ENCODE data around the gene ATXN10. TPM values are rescaled to one million over a fixed set of nuclear protein-coding genes. Genes with fewer than 3 reads are reported as not detected.
A peak's percentile ranks its signal among the peaks of the same experiment; 100 is the strongest.
"Not testable (repeated sequence)": the region's sequence is repeated elsewhere in the genome, so short reads cannot be mapped to it uniquely, and the experiment has no call there.

ATXN10 gene
- total RNA-seq, 1 experiment from 2014 or later = 210 TPM

DNA sequence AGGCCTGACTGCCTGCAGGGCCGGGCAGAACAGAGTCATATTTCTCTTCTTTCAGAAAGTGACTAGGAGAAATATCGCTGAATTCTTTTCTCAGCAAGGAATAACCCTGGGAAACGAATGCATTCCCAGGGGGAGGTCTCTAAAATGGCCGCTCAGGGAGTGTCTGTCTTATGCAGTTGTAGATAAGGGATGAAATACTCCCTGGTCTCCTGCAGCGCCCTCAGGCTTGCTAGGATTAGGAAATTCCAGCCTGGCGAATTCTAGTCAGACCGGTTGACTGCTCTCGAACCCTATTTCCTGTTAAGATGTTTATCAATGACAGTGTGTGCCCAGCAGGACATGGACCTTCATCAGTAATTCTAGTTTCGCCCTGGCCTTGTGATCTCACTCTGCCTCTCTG lies 124.4 kb downstream of the ATXN10 start:
- not testable (repeated sequence) for H2AFZ ChIP-seq (ENCODE audit: low read length); H3K27ac ChIP-seq (ENCODE audit: low read length); H3K9me2 ChIP-seq (replicated peaks; ENCODE audit: insufficient read depth, low read length); H3K4me2 ChIP-seq (ENCODE audit: low read depth, low read length, poor library complexity, severe bottlenecking); H4K20me1 ChIP-seq (ENCODE audit: insufficient read depth, low read depth, low read length); H3K27me3 ChIP-seq (ENCODE audit: low read length); H3K4me3 ChIP-seq (ENCODE audit: low read length); DNase-seq; H3K9ac ChIP-seq (ENCODE audit: low read length)
- Histone ChIP-seq H3K79me2 (ENCODE audit: low read length) (peaks cover 24% of the 10 kb centered on the region), H3K4me1 (ENCODE audit: low read length) (peaks cover 12% of the 10 kb centered on the region), H3K9me3 (ENCODE audit: low read length) (peaks cover 28% of the 10 kb centered on the region), H3K36me3 (ENCODE audit: insufficient read depth, low read length) (peaks cover 50% of the 10 kb centered on the region)

DNA sequence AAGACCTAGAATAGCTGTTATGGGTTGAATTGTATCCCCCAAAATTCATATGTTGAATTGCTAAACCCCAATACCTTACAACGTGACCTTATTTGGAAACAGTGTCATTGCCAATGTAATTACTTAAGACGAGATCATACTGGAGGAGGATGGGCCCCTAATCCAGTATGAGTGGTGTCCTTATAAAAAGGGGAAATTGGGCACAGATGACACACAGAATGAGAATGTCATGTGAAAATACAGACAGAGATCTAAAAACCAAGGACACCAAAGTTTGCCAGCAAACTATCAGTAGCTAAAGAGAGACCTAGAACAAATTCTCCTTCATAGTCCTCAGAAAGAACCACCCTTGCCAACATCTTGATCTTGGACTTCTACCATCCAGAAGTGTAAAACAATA lies 127.7 kb downstream of the ATXN10 start:
- Histone ChIP-seq H3K9ac (ENCODE audit: low read length) (no peak overlapping the region), H3K9me3 (ENCODE audit: low read length) (peaks cover 17% of the 10 kb centered on the region), H4K20me1 (ENCODE audit: insufficient read depth, low read depth, low read length) (no peaks in the 10 kb centered on the region), H3K36me3 (ENCODE audit: insufficient read depth, low read length) (peaks cover 34% of the 10 kb centered on the region), H3K9me2 (replicated peaks; ENCODE audit: insufficient read depth, low read length) (no peaks in the 10 kb centered on the region), H3K27me3 (ENCODE audit: low read length) (no peaks in the 10 kb centered on the region), H3K4me1 (ENCODE audit: low read length) (peaks cover 12% of the 10 kb centered on the region), H3K79me2 (ENCODE audit: low read length) (peaks cover 34% of the 10 kb centered on the region), H3K4me3 (ENCODE audit: low read length) (no peak overlapping the region), H3K4me2 (ENCODE audit: low read depth, low read length, poor library complexity, severe bottlenecking) (no peak overlapping the region), H3K27ac (ENCODE audit: low read length) (0 out of 2 replicates have a peak overlapping the region, but pooled peaks have one; percentile 17), H2AFZ (ENCODE audit: low read length) (no peak overlapping the region)
- DNase-seq = no peak

DNA sequence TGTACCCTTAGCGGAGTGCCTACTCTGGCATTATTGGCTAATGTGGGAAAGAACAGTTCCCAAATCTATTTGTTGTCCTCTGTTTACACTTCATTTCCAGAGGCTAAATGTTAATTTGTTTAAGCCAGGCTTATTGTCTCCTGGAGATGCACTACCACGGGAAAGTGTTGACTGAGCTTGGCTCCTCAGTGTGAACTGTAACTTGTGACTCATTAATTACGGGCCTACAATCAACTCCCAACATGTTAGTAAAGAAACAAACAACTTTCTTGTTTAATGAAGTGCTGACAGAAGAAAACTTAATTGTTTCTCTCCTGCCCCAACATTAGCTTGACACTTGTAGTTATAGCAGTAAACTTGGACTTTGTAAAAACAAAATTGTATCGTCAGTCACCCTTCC lies 130.4 kb downstream of the ATXN10 start:
- Histone ChIP-seq H3K4me2 (ENCODE audit: low read depth, low read length, poor library complexity, severe bottlenecking) (no peak overlapping the region), H3K4me1 (ENCODE audit: low read length) (peaks cover 12% of the 10 kb centered on the region), H3K9ac (ENCODE audit: low read length) (no peak overlapping the region), H2AFZ (ENCODE audit: low read length) (no peak overlapping the region), H3K9me2 (replicated peaks; ENCODE audit: insufficient read depth, low read length) (no peaks in the 10 kb centered on the region), H3K36me3 (ENCODE audit: insufficient read depth, low read length) (peaks cover 11% of the 10 kb centered on the region), H3K27ac (ENCODE audit: low read length) (no peak overlapping the region), H3K4me3 (ENCODE audit: low read length) (no peak overlapping the region), H3K9me3 (ENCODE audit: low read length) (no peaks in the 10 kb centered on the region), H3K27me3 (ENCODE audit: low read length) (no peaks in the 10 kb centered on the region), H3K79me2 (ENCODE audit: low read length) (peaks cover 44% of the 10 kb centered on the region), H4K20me1 (ENCODE audit: insufficient read depth, low read depth, low read length) (no peaks in the 10 kb centered on the region)
- no peak for DNase-seq

DNA sequence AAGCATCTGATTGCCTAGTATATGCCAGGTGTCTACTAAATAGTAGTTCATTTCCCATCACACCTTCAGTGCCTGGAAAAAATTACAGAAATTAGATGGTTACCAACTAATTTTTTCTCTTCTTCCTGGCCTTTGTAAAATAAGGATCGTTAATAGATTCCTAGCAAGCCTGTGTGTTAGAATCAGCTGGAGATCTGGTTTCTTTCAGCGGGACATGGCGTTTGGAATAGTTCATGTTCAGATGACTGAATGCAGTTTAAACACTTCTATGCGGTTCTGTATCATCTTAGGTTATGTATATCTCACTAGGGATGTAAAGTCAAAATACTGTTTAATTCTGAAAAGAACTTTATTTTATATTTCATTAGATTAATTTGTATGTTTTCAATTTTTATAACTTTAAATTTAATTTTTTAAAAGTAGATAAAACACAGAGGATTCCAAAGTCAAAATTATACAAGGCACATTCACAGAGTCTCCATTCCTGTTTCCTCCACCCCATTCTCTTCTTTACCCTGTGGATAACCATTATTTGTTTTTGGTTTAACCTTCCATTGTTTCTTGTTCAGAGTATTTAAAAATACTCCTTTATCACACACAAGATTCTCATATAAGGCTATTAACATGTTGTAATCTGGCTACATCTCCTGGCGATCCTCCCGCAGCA lies 132.8 kb downstream of the ATXN10 start:
- H2AFZ ChIP-seq (ENCODE audit: low read length) = no peak overlapping the region
- peaks cover 9% of the 10 kb centered on the region for H3K4me1 ChIP-seq (ENCODE audit: low read length)
- DNase-seq = no peak
- no peak overlapping the region for H3K9ac ChIP-seq (ENCODE audit: low read length)
- peaks cover 5% of the 10 kb centered on the region; the same call in 1 of the 2 replicates for H3K36me3 ChIP-seq (ENCODE audit: insufficient read depth, low read length)
- no peak overlapping the region for H3K4me2 ChIP-seq (ENCODE audit: low read depth, low read length, poor library complexity, severe bottlenecking)
- no peaks in the 10 kb centered on the region for H3K27me3 ChIP-seq (ENCODE audit: low read length)
- H3K9me2 ChIP-seq (replicated peaks; ENCODE audit: insufficient read depth, low read length) = no peaks in the 10 kb centered on the region
- no peak overlapping the region for H3K4me3 ChIP-seq (ENCODE audit: low read length)
- H3K27ac ChIP-seq (ENCODE audit: low read length) = no peak overlapping the region
- peaks cover 35% of the 10 kb centered on the region for H3K79me2 ChIP-seq (ENCODE audit: low read length)
- H4K20me1 ChIP-seq (ENCODE audit: insufficient read depth, low read depth, low read length) = no peaks in the 10 kb centered on the region
- no peaks in the 10 kb centered on the region for H3K9me3 ChIP-seq (ENCODE audit: low read length)

DNA sequence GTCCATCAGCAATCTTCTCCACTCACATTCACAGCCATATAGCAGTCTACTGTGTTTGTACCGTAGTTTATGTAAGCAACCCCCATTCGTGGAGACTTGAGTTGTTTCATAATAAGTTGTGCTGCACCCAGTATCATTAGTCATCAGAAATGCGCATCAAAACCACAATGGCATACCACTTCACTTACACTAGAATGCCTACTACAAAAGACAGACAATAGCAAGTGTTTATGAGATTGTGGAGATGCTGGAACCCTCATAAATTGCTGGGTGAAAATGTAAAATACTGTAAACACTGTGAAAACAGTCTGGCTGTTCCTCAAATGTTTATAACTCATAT lies 133.3 kb downstream of the ATXN10 start:
- Histone ChIP-seq H3K4me3 (ENCODE audit: low read length) (no peak overlapping the region), H3K4me1 (ENCODE audit: low read length) (peaks cover 4% of the 10 kb centered on the region; the same call in 1 of the 2 replicates), H2AFZ (ENCODE audit: low read length) (no peak overlapping the region), H3K27me3 (ENCODE audit: low read length) (no peaks in the 10 kb centered on the region), H3K9me2 (replicated peaks; ENCODE audit: insufficient read depth, low read length) (no peaks in the 10 kb centered on the region), H3K9me3 (ENCODE audit: low read length) (no peaks in the 10 kb centered on the region), H3K27ac (ENCODE audit: low read length) (no peak overlapping the region), H3K79me2 (ENCODE audit: low read length) (peaks cover 32% of the 10 kb centered on the region), H3K36me3 (ENCODE audit: insufficient read depth, low read length) (peaks cover 5% of the 10 kb centered on the region; the same call in 1 of the 2 replicates), H4K20me1 (ENCODE audit: insufficient read depth, low read depth, low read length) (no peaks in the 10 kb centered on the region), H3K4me2 (ENCODE audit: low read depth, low read length, poor library complexity, severe bottlenecking) (no peak overlapping the region), H3K9ac (ENCODE audit: low read length) (no peak overlapping the region)
- no peak for DNase-seq

DNA sequence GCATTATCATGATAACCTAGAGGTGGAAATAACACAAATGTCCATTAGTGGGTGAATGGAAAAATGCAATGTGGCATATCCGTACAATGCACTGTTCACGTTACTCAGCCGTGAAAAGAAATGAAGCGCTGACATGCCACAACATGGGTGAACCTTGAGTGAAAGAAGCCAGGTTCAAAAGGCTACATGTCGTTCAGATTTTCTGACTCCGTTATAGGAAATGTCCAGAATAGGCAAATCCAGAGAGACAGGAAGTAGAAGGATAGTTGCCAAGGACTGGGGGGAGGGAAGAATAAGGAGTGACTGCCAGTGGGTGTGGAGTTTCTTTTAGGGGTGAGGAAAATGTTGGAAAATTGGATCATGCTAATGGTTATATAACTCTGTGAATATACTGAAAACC lies 133.8 kb downstream of the ATXN10 start:
- Histone ChIP-seq H3K27me3 (ENCODE audit: low read length) (no peaks in the 10 kb centered on the region), H2AFZ (ENCODE audit: low read length) (no peak overlapping the region), H3K4me1 (ENCODE audit: low read length) (no peaks in the 10 kb centered on the region), H3K9ac (ENCODE audit: low read length) (no peak overlapping the region), H3K36me3 (ENCODE audit: insufficient read depth, low read length) (peaks cover 5% of the 10 kb centered on the region; the same call in 1 of the 2 replicates), H3K4me3 (ENCODE audit: low read length) (no peak overlapping the region), H3K79me2 (ENCODE audit: low read length) (peaks cover 37% of the 10 kb centered on the region), H3K4me2 (ENCODE audit: low read depth, low read length, poor library complexity, severe bottlenecking) (no peak overlapping the region), H3K27ac (ENCODE audit: low read length) (no peak overlapping the region), H3K9me3 (ENCODE audit: low read length) (no peaks in the 10 kb centered on the region), H4K20me1 (ENCODE audit: insufficient read depth, low read depth, low read length) (no peaks in the 10 kb centered on the region), H3K9me2 (replicated peaks; ENCODE audit: insufficient read depth, low read length) (no peaks in the 10 kb centered on the region)
- DNase-seq = no peak

DNA sequence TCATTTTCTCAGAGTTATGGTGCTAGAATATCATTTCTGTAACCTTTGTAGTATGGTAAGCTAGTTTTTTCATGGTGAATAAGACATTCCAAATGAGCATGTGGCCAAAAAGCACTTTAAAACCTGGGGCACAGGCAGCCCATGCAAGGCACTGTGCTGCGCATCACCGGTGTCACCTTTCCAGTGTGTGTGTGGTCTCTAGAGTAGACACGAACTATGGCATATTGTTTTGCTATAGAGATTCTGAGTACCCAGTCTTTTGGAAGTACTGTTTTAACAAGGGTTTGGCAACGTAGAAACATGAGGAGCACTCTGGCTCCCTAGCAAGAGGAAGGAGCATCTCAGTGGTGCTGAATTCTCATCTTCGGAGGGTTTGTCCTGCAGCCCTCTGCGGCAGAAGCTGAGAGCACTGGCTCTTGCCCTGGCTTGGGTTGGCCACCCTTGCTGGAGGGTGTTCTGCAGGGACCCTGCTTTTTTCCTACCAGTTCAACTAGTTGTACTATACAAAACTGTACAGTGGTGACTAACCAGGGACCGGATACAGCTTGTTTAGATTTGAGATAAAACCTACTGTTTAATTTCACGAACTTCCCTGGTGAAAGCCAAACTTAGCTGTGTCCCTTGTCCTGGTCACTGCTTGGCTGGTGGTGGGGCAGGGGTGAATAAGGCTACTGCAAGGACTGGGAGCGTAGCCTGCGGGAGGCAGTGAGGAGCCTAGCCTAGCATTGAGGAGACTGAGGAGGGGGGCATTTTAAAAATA lies 135.7 kb downstream of the ATXN10 start:
- Histone ChIP-seq H3K27me3 (ENCODE audit: low read length) (no peaks in the 10 kb centered on the region), H3K9me2 (replicated peaks; ENCODE audit: insufficient read depth, low read length) (no peaks in the 10 kb centered on the region), H2AFZ (ENCODE audit: low read length) (no peak overlapping the region), H3K4me3 (ENCODE audit: low read length) (no peak overlapping the region), H3K9me3 (ENCODE audit: low read length) (no peaks in the 10 kb centered on the region), H3K36me3 (ENCODE audit: insufficient read depth, low read length) (peaks cover 18% of the 10 kb centered on the region; the same call in 1 of the 2 replicates), H3K27ac (ENCODE audit: low read length) (no peak overlapping the region), H3K4me1 (ENCODE audit: low read length) (no peaks in the 10 kb centered on the region), H3K4me2 (ENCODE audit: low read depth, low read length, poor library complexity, severe bottlenecking) (no peak overlapping the region), H3K9ac (ENCODE audit: low read length) (no peak overlapping the region), H3K79me2 (ENCODE audit: low read length) (peaks cover 31% of the 10 kb centered on the region), H4K20me1 (ENCODE audit: insufficient read depth, low read depth, low read length) (no peaks in the 10 kb centered on the region)
- no peak for DNase-seq

DNA sequence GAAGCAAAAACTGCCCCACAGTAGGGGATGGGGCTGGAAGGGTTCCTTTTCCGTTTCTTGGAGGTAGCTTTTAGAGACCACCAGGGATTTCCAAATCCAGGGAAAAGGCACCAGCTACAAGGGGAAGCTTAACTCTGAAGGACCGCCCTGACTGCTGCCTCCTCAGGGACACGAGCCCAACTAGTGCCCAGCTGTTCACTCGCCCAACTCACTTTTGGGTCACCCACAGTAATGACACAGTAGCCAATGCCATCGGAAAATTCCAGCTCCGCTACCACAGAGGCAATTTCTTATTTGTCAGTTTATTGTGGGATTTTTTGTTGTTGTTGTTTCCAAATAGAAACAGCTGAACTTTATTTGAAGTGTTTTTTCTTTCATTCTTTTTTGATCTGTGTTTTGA lies 141.3 kb downstream of the ATXN10 start:
- Histone ChIP-seq H3K9me3 (ENCODE audit: low read length) (no peaks in the 10 kb centered on the region), H3K27ac (ENCODE audit: low read length) (no peak overlapping the region), H3K9ac (ENCODE audit: low read length) (no peak overlapping the region), H3K4me1 (ENCODE audit: low read length) (no peaks in the 10 kb centered on the region), H2AFZ (ENCODE audit: low read length) (no peak overlapping the region), H3K79me2 (ENCODE audit: low read length) (peaks cover 16% of the 10 kb centered on the region), H3K36me3 (ENCODE audit: insufficient read depth, low read length) (peaks cover 24% of the 10 kb centered on the region; the same call in 1 of the 2 replicates), H3K4me3 (ENCODE audit: low read length) (no peak overlapping the region), H3K9me2 (replicated peaks; ENCODE audit: insufficient read depth, low read length) (no peaks in the 10 kb centered on the region), H4K20me1 (ENCODE audit: insufficient read depth, low read depth, low read length) (no peaks in the 10 kb centered on the region), H3K4me2 (ENCODE audit: low read depth, low read length, poor library complexity, severe bottlenecking) (no peak overlapping the region), H3K27me3 (ENCODE audit: low read length) (no peaks in the 10 kb centered on the region)
- no peak for DNase-seq
